ENCODE data around the gene PFDN1.
"Not testable (repeated sequence)": the region's sequence is repeated elsewhere in the genome, so short reads cannot be mapped to it uniquely, and the experiment has no call there.

GRCh38 chr5:140198915-140199314, 104.0 kb downstream of the PFDN1 start:
- not testable (repeated sequence) for TF ChIP-seq CREB5 (CRISPR knock-in tag; IDR thresholded peaks at IDR 0.05; ENCODE audit: low read depth); ARNTL (CRISPR knock-in tag; IDR thresholded peaks at IDR 0.05; ENCODE audit: borderline replicate concordance, low read depth); ZC3H10 (CRISPR knock-in tag; IDR thresholded peaks at IDR 0.05); CSDC2 (CRISPR knock-in tag; IDR thresholded peaks at IDR 0.05); ISL1 (CRISPR knock-in tag; IDR thresholded peaks at IDR 0.05); TCF4 (CRISPR knock-in tag; IDR thresholded peaks at IDR 0.05; ENCODE audit: borderline replicate concordance); ESRRG (CRISPR knock-in tag; IDR thresholded peaks at IDR 0.05); ZFP30 (CRISPR knock-in tag; IDR thresholded peaks at IDR 0.05); ZNF70 (CRISPR knock-in tag; IDR thresholded peaks at IDR 0.05); ZNF8 (CRISPR knock-in tag; IDR thresholded peaks at IDR 0.05); RARB (CRISPR knock-in tag; IDR thresholded peaks at IDR 0.05); BACH2 (CRISPR knock-in tag; IDR thresholded peaks at IDR 0.05; ENCODE audit: borderline replicate concordance)
- TF ChIP-seq, protein P1, sequence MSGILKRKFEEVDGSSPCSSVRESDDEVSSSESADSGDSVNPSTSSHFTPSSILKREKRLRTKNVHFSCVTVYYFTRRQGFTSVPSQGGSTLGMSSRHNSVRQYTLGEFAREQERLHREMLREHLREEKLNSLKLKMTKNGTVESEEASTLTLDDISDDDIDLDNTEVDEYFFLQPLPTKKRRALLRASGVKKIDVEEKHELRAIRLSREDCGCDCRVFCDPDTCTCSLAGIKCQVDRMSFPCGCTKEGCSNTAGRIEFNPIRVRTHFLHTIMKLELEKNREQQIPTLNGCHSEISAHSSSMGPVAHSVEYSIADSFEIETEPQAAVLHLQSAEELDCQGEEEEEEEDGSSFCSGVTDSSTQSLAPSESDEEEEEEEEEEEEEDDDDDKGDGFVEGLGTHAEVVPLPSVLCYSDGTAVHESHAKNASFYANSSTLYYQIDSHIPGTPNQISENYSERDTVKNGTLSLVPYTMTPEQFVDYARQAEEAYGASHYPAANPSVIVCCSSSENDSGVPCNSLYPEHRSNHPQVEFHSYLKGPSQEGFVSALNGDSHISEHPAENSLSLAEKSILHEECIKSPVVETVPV (CRISPR knock-in tag; IDR thresholded peaks at IDR 0.05), result not testable (repeated sequence)

All from SK-N-SH treated with all-trans-retinoic acid at 6 μM for 48 hours (cell line).